Activated CD8-positive, alpha-beta memory T cell treated with anti-CD3 and anti-CD28 coated beads, Interleukin-2, amount 10 ng/mL, durations not matched to agents 7 days and 5 days (primary cell): ENCODE data around the gene MYO18A. TPM values are rescaled to one million over a fixed set of nuclear protein-coding genes. Genes with fewer than 3 reads are reported as not detected.
"Not testable (repeated sequence)": the region's sequence is repeated elsewhere in the genome, so short reads cannot be mapped to it uniquely, and the experiment has no call there.

ENCODE experiments used
- ATAC-seq: fragments of 150-1000 bp; cut with Tn5 transposase; one replicate; pipeline ENCODE4 v1.10.0; 2021; ENCODE audit warnings: moderate library complexity
- CTCF ChIA-PET: fragments of 350-600 bp; sonication (Branson Sonifier 250); formaldehyde crosslinking; loops from one replicate; lab custom pipeline; 2021; ENCODE audit warnings: antibody characterized with exemption; lab: Charles Lee
- DNase-seq: peaks from one replicate; pipeline ENCODE4 v3.0.0-alpha.2; 2020
- H3K27ac Mint-ChIP-seq: one replicate; pipeline ENCODE4 v1.8.0; 2021; ENCODE audit warnings: mild to moderate bottlenecking, mixed read lengths
- H3K27me3 Mint-ChIP-seq: one replicate; pipeline ENCODE4 v1.8.0; 2021; ENCODE audit warnings: mixed read lengths
- H3K36me3 Mint-ChIP-seq: one replicate; pipeline ENCODE4 v1.8.0; 2021; ENCODE audit warnings: mild to moderate bottlenecking, mixed read lengths
- H3K4me1 Mint-ChIP-seq: one replicate; pipeline ENCODE4 v1.8.0; 2021; ENCODE audit warnings: mixed read lengths
- H3K4me3 Mint-ChIP-seq: one replicate; pipeline ENCODE4 v1.8.0; 2021; ENCODE audit warnings: mild to moderate bottlenecking, moderate library complexity, mixed read lengths
- H3K9me3 Mint-ChIP-seq: one replicate; pipeline ENCODE4 v1.8.0; 2022; ENCODE audit warnings: low read depth, mixed read lengths
- total RNA-seq, 2 experiments: library from RNA; stranded (reverse); gene quantifications; one replicate each; pipeline ENCODE4 v1.2.3, GENCODE V29; 2021

The MYO18A gene
- total RNA-seq, 2 experiments from 2014 or later, result 67.7 to 85.8 TPM

GRCh38 chr17:29148790-29149430, 31.3 kb downstream of the MYO18A start:
- H3K27me3 Mint-ChIP-seq, result no peaks in the 10 kb centered on the region
- ATAC-seq (peak; percentile 95), DNase-seq (peak; percentile 96)
- H3K4me1 Mint-ChIP-seq, result peaks cover 55% of the 10 kb centered on the region
- no peaks in the 10 kb centered on the region for H3K9me3 Mint-ChIP-seq
- H3K4me3 Mint-ChIP-seq, result peak overlapping the region; percentile 69
- CTCF ChIA-PET, result interaction anchor here (0.6 to 20.5 kb wide), 43 partner anchors 9 to 468 kb away, joined by 3 to 557 read pairs (median 4); partner anchors contain the start of genes ABHD15, MYO18A and NUFIP2
- H3K36me3 Mint-ChIP-seq, result no peaks in the 10 kb centered on the region
- peak overlapping the region; percentile 82 for H3K27ac Mint-ChIP-seq

- no peaks in the 10 kb centered on the region for H3K9me3 Mint-ChIP-seq
- ATAC-seq, result no peak
Measured at GRCh38 chr17:29148257-29148789, 31.9 kb downstream of the MYO18A start.

GRCh38 chr17:29147682-29148081, 32.5 kb downstream of the MYO18A start:
- H3K9me3 Mint-ChIP-seq, result no peaks in the 10 kb centered on the region
- H3K27ac Mint-ChIP-seq, result peak overlapping the region; percentile 55
- H3K4me3 Mint-ChIP-seq, result peak overlapping the region; percentile 24
- H3K4me1 Mint-ChIP-seq, result peaks cover 60% of the 10 kb centered on the region
- H3K36me3 Mint-ChIP-seq, result peaks cover 3% of the 10 kb centered on the region
- ATAC-seq (no peak), DNase-seq (no peak)
- CTCF ChIA-PET, result interaction anchor here (0.8 to 20.5 kb wide), 19 partner anchors 10 to 470 kb away, joined by 3 to 557 read pairs (median 11); partner anchors contain the start of gene MYO18A
- H3K27me3 Mint-ChIP-seq, result no peaks in the 10 kb centered on the region

More at GRCh38 chr17:29148257-29148789, 31.9 kb downstream of the MYO18A start:
- peak overlapping the region; percentile 82 for H3K27ac Mint-ChIP-seq
- CTCF ChIA-PET, result interaction anchor here (0.8 to 20.5 kb wide), 41 partner anchors 10 to 469 kb away, joined by 3 to 557 read pairs (median 5); partner anchors contain the start of genes ABHD15, MYO18A and NUFIP2
- H3K4me1 Mint-ChIP-seq, result peaks cover 55% of the 10 kb centered on the region
- no peak for DNase-seq
- peak overlapping the region; percentile 69 for H3K4me3 Mint-ChIP-seq
- H3K36me3 Mint-ChIP-seq, result peaks cover 3% of the 10 kb centered on the region
- H3K27me3 Mint-ChIP-seq, result no peaks in the 10 kb centered on the region

GRCh38 chr17:29147228-29147627, 33.0 kb downstream of the MYO18A start:
- not testable (repeated sequence) for H3K36me3 Mint-ChIP-seq, H3K27me3 Mint-ChIP-seq, H3K9me3 Mint-ChIP-seq, DNase-seq, H3K4me3 Mint-ChIP-seq, ATAC-seq
- Mint-ChIP-seq H3K4me1 (peaks cover 64% of the 10 kb centered on the region), H3K27ac (peak overlapping the region; percentile 55)
- CTCF ChIA-PET, result interaction anchor here (0.6 to 20.5 kb wide), 17 partner anchors 9 to 237 kb away, joined by 3 to 557 read pairs (median 11); partner anchors contain the start of gene MYO18A

GRCh38 chr17:29146369-29146972, 33.7 kb downstream of the MYO18A start:
- no peak for ATAC-seq
- peaks cover 69% of the 10 kb centered on the region for H3K4me1 Mint-ChIP-seq

GRCh38 chr17:29145289-29146073, 34.7 kb downstream of the MYO18A start:
- peak overlapping the region; percentile 86 for H3K27ac Mint-ChIP-seq
- CTCF ChIA-PET, result interaction anchor here (0.6 to 20.5 kb wide), 24 partner anchors 7 to 418 kb away, joined by 3 to 557 read pairs (median 5); partner anchors contain the start of gene MYO18A

More at GRCh38 chr17:29146369-29146972, 33.7 kb downstream of the MYO18A start:
- Mint-ChIP-seq H3K27me3 (no peaks in the 10 kb centered on the region), H3K9me3 (no peaks in the 10 kb centered on the region), H3K4me3 (no peak overlapping the region), H3K27ac (peak overlapping the region; percentile 55), H3K36me3 (peaks cover 3% of the 10 kb centered on the region)
- no peak for DNase-seq
- CTCF ChIA-PET, result interaction anchor here (1.1 to 20.5 kb wide), 12 partner anchors 8 to 419 kb away, joined by 3 to 557 read pairs (median 20); partner anchors contain the start of gene MYO18A

GRCh38 chr17:29143894-29144293, 36.3 kb downstream of the MYO18A start:
- Mint-ChIP-seq H3K27me3 (no peaks in the 10 kb centered on the region), H3K27ac (peak overlapping the region; percentile 74), H3K4me1 (peaks cover 72% of the 10 kb centered on the region), H3K4me3 (no peak overlapping the region), H3K36me3 (peaks cover 3% of the 10 kb centered on the region), H3K9me3 (no peaks in the 10 kb centered on the region)
- ATAC-seq (no peak), DNase-seq (peak; percentile 59)
- CTCF ChIA-PET, result interaction anchor here (0.8 to 20.5 kb wide), 10 partner anchors 9 to 226 kb away, joined by 3 to 557 read pairs (median 12); partner anchors contain the start of gene MYO18A

More at GRCh38 chr17:29145289-29146073, 34.7 kb downstream of the MYO18A start:
- Mint-ChIP-seq H3K36me3 (peaks cover 3% of the 10 kb centered on the region), H3K27me3 (no peaks in the 10 kb centered on the region), H3K4me3 (no peak overlapping the region), H3K4me1 (peaks cover 75% of the 10 kb centered on the region), H3K9me3 (no peaks in the 10 kb centered on the region)
- DNase-seq, result peak; percentile 88
- ATAC-seq, result peak; percentile 46

GRCh38 chr17:29141514-29141876, 38.7 kb downstream of the MYO18A start:
- no peaks in the 10 kb centered on the region for H3K27me3 Mint-ChIP-seq
- CTCF ChIA-PET, result interaction anchor here (1.2 to 20.5 kb wide), 9 partner anchors 6 to 476 kb away, joined by 3 to 557 read pairs (median 7); partner anchors contain the start of gene MYO18A
- peak; percentile 55 for DNase-seq
- H3K4me1 Mint-ChIP-seq, result peaks cover 75% of the 10 kb centered on the region
- H3K36me3 Mint-ChIP-seq, result peaks cover 3% of the 10 kb centered on the region
- H3K4me3 Mint-ChIP-seq, result peak overlapping the region; percentile 97
- H3K27ac Mint-ChIP-seq, result peak overlapping the region; percentile 92
- no peak for ATAC-seq
- no peaks in the 10 kb centered on the region for H3K9me3 Mint-ChIP-seq

- Mint-ChIP-seq H3K4me1 (peaks cover 76% of the 10 kb centered on the region), H3K36me3 (peaks cover 6% of the 10 kb centered on the region), H3K9me3 (no peaks in the 10 kb centered on the region), H3K27me3 (no peaks in the 10 kb centered on the region), H3K27ac (peak overlapping the region; percentile 92), H3K4me3 (peak overlapping the region; percentile 97)
- peak; percentile 18 for ATAC-seq
- peak; percentile 77 for DNase-seq
- CTCF ChIA-PET, result interaction anchor here (0.8 to 20.5 kb wide), 20 partner anchors 7 to 476 kb away, joined by 3 to 557 read pairs (median 4); partner anchors contain the start of genes DHRS13, MYO18A, PHF12 and TAOK1
Measured at GRCh38 chr17:29140631-29141513, 39.3 kb downstream of the MYO18A start.

- H3K27me3 Mint-ChIP-seq, result no peaks in the 10 kb centered on the region
- ATAC-seq, result peak; percentile 74
- H3K9me3 Mint-ChIP-seq, result no peaks in the 10 kb centered on the region
- DNase-seq, result peak; percentile 98
- CTCF ChIA-PET, result interaction anchor here (0.8 to 20.5 kb wide), 17 partner anchors 8 to 433 kb away, joined by 3 to 557 read pairs (median 4); partner anchors contain the start of genes DHRS13, MYO18A, PHF12 and TAOK1
- peaks cover 75% of the 10 kb centered on the region for H3K4me1 Mint-ChIP-seq
- peak overlapping the region; percentile 92 for H3K27ac Mint-ChIP-seq
- H3K36me3 Mint-ChIP-seq, result peaks cover 8% of the 10 kb centered on the region
- H3K4me3 Mint-ChIP-seq, result peak overlapping the region; percentile 97
Measured at GRCh38 chr17:29140051-29140621, 40.1 kb downstream of the MYO18A start.

- peak; percentile 70 for DNase-seq
- Mint-ChIP-seq H3K36me3 (peaks cover 8% of the 10 kb centered on the region), H3K4me1 (peaks cover 70% of the 10 kb centered on the region), H3K9me3 (no peaks in the 10 kb centered on the region), H3K4me3 (peak overlapping the region; percentile 97), H3K27me3 (no peaks in the 10 kb centered on the region), H3K27ac (peak overlapping the region; percentile 92)
- ATAC-seq, result peak; percentile 14
- CTCF ChIA-PET, result interaction anchor here (0.6 to 20.5 kb wide), 13 partner anchors 9 to 434 kb away, joined by 3 to 557 read pairs (median 4); partner anchors contain the start of genes DHRS13, MYO18A, NUFIP2 and PHF12
Measured at GRCh38 chr17:29138971-29139691, 41.1 kb downstream of the MYO18A start.
